H1 (cell line): ENCODE results near the gene CPSF2. TPM values are rescaled to one million over a fixed set of nuclear protein-coding genes. Genes with fewer than 3 reads are reported as not detected.

Source experiments
- ASH2L ChIP-seq: fragments of 200-600, 300-600 bp; sonication (generic); IDR thresholded peaks from one replicate; pipeline ENCODE4 v1.7.1; 2017; ENCODE audit warnings: low read length
- CHD1 ChIP-seq: IDR thresholded peaks from 2 replicates; pipeline ENCODE4 v1.6.1; 2012; ENCODE audit warnings: low read depth, low read length, improper control_type of control experiment
- CREB1 ChIP-seq: IDR thresholded peaks from 2 replicates; pipeline ENCODE4 v1.6.1; 2012; ENCODE audit warnings: inconsistent platforms
- GTF2F1 ChIP-seq: IDR thresholded peaks from 2 replicates; pipeline ENCODE4 v1.6.1; 2012; ENCODE audit warnings: low read depth, low read length, improper control_type of control experiment, borderline replicate concordance
- SP4 ChIP-seq: IDR thresholded peaks from 2 replicates; pipeline ENCODE4 v1.6.1; 2012; ENCODE audit warnings: low read length, inconsistent platforms
- TAF1 ChIP-seq: IDR thresholded peaks from 2 replicates; pipeline ENCODE4 v1.6.1; 2011; ENCODE audit warnings: mild to moderate bottlenecking, low read depth, low read length
- TBP ChIP-seq: IDR thresholded peaks from 2 replicates; pipeline ENCODE4 v1.6.1; 2011; ENCODE audit warnings: low read depth, low read length, improper control_type of control experiment
- ZNF274 ChIP-seq: IDR thresholded peaks from 2 replicates; pipeline ENCODE4 v1.7.0; 2012; ENCODE audit warnings: low read length, borderline replicate concordance; ENCODE audit errors: extremely low read depth
- polyA plus RNA-seq, 7 experiments: library from polyadenylated mRNA; depleted of rRNA in 3 of 7; stranded (reverse) in 5 of 7; unstranded in 2 of 7; fragments of >200 nt in 5 of 7; fragments of 200-250 nt in 2 of 7; gene quantifications; 1 replicate in 5 of 7; 2 replicates in 1 of 7; 4 replicates in 1 of 7; pipeline versions ENCODE4 v1.2.1 to v1.2.3, GENCODE V29; 2011 to 2013; ENCODE audit warnings: missing spikeins in 2 of 7, mixed read lengths in 2 of 7
- total RNA-seq: library from RNA; stranded (reverse); fragmentation: NEBNext Ultra II Directional; extraction: Animal tissue kit (Norgen Biotek cat#: 25700); gene quantifications from 2 replicates; pipeline ENCODE4 v1.2.1, GENCODE V29; 2021
- TF ChIP-seq, protein P1 (sequence below): fragments of 300-600 bp; sonication (generic); IDR thresholded peaks from 2 replicates; pipeline ENCODE4 v1.7.1; 2012; ENCODE audit warnings: low read length, moderate library complexity, mild to moderate bottlenecking, inconsistent platforms; ENCODE audit not compliant: insufficient replicate concordance
- TF ChIP-seq, protein P2 (sequence below): IDR thresholded peaks from 2 replicates; pipeline ENCODE4 v1.6.1; 2011; ENCODE audit warnings: low read length, improper control_type of control experiment

CPSF2 gene
- total and polyA plus RNA-seq, 2 of the 8 experiments (the other 6 are each of a cell fraction or from before 2014, with no cell fraction given): 11.3 to 130 TPM

DNA sequence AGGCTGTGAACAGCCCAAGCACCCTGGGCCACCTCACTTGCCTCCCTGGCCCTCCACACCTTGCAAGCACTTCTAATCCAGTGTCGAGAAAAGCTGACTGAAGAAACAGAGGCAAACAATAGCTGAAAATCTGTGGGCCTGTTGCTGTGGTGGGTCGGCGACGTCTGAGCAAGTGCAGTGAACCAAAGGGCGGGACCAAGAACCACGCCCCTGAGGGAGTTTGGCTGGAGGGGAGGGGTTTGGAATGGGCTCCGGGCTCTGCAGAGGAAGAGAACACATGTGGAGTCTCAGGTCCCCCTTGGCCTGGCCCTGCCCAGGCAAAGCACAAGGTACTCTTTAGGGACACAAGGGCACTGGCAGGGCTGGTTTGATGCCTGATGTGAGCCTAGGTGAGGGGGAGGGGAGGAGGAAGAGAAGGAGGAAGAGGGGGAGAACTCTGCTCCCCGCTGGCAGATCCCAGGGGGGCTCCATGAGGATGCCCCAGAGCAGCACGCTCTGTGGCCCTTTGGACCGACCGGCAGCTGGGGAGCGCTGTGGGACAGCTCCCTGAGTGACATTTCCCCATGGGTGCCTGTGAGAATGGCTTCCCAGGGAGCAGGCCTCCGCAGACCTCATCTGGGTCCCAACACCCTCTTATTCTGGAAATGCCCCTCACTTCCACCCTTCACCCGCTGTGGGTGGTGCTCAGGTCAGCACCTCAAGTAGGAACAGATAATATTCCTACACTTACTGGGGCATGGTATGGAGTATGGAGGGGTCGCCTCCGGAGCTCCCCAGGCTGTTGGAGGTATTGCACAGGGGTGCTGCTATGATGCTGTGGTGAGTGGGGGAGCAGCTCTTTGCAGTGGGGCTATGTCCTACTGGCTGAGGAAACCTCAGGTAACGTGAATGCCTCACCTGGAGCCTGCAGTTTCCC lies 85.5 kb downstream of the CPSF2 start (continued):
- TF ChIP-seq, protein P1, sequence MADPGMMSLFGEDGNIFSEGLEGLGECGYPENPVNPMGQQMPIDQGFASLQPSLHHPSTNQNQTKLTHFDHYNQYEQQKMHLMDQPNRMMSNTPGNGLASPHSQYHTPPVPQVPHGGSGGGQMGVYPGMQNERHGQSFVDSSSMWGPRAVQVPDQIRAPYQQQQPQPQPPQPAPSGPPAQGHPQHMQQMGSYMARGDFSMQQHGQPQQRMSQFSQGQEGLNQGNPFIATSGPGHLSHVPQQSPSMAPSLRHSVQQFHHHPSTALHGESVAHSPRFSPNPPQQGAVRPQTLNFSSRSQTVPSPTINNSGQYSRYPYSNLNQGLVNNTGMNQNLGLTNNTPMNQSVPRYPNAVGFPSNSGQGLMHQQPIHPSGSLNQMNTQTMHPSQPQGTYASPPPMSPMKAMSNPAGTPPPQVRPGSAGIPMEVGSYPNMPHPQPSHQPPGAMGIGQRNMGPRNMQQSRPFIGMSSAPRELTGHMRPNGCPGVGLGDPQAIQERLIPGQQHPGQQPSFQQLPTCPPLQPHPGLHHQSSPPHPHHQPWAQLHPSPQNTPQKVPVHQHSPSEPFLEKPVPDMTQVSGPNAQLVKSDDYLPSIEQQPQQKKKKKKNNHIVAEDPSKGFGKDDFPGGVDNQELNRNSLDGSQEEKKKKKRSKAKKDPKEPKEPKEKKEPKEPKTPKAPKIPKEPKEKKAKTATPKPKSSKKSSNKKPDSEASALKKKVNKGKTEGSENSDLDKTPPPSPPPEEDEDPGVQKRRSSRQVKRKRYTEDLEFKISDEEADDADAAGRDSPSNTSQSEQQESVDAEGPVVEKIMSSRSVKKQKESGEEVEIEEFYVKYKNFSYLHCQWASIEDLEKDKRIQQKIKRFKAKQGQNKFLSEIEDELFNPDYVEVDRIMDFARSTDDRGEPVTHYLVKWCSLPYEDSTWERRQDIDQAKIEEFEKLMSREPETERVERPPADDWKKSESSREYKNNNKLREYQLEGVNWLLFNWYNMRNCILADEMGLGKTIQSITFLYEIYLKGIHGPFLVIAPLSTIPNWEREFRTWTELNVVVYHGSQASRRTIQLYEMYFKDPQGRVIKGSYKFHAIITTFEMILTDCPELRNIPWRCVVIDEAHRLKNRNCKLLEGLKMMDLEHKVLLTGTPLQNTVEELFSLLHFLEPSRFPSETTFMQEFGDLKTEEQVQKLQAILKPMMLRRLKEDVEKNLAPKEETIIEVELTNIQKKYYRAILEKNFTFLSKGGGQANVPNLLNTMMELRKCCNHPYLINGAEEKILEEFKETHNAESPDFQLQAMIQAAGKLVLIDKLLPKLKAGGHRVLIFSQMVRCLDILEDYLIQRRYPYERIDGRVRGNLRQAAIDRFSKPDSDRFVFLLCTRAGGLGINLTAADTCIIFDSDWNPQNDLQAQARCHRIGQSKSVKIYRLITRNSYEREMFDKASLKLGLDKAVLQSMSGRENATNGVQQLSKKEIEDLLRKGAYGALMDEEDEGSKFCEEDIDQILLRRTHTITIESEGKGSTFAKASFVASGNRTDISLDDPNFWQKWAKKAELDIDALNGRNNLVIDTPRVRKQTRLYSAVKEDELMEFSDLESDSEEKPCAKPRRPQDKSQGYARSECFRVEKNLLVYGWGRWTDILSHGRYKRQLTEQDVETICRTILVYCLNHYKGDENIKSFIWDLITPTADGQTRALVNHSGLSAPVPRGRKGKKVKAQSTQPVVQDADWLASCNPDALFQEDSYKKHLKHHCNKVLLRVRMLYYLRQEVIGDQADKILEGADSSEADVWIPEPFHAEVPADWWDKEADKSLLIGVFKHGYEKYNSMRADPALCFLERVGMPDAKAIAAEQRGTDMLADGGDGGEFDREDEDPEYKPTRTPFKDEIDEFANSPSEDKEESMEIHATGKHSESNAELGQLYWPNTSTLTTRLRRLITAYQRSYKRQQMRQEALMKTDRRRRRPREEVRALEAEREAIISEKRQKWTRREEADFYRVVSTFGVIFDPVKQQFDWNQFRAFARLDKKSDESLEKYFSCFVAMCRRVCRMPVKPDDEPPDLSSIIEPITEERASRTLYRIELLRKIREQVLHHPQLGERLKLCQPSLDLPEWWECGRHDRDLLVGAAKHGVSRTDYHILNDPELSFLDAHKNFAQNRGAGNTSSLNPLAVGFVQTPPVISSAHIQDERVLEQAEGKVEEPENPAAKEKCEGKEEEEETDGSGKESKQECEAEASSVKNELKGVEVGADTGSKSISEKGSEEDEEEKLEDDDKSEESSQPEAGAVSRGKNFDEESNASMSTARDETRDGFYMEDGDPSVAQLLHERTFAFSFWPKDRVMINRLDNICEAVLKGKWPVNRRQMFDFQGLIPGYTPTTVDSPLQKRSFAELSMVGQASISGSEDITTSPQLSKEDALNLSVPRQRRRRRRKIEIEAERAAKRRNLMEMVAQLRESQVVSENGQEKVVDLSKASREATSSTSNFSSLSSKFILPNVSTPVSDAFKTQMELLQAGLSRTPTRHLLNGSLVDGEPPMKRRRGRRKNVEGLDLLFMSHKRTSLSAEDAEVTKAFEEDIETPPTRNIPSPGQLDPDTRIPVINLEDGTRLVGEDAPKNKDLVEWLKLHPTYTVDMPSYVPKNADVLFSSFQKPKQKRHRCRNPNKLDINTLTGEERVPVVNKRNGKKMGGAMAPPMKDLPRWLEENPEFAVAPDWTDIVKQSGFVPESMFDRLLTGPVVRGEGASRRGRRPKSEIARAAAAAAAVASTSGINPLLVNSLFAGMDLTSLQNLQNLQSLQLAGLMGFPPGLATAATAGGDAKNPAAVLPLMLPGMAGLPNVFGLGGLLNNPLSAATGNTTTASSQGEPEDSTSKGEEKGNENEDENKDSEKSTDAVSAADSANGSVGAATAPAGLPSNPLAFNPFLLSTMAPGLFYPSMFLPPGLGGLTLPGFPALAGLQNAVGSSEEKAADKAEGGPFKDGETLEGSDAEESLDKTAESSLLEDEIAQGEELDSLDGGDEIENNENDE: no peak
- TF ChIP-seq CHD1 (no peak), GTF2F1 (no peak), TAF1 (no peak), TBP (no peak), ASH2L (no peak), SP4 (no peak), CREB1 (no peak), ZNF274 (no peak)
- TF ChIP-seq, protein P2, sequence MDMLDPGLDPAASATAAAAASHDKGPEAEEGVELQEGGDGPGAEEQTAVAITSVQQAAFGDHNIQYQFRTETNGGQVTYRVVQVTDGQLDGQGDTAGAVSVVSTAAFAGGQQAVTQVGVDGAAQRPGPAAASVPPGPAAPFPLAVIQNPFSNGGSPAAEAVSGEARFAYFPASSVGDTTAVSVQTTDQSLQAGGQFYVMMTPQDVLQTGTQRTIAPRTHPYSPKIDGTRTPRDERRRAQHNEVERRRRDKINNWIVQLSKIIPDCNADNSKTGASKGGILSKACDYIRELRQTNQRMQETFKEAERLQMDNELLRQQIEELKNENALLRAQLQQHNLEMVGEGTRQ: no peak
